Ramos (cell line): ENCODE data around the gene C16orf86.

ENCODE experiments used
- in situ Hi-C: fragments of 300-500 bp; cut with MboI; formaldehyde crosslinking; loops from one replicate; pipeline ENCODE4 v1.14.3; 2022; ENCODE audit warnings: low sequenced_read_pairs; ENCODE audit not compliant: unreplicated experiment

The C16orf86 gene

GRCh38 chr16:67664871-67665270 lies 1.7 kb upstream of the C16orf86 start:
- in situ Hi-C loops, result no loop called here

- in situ Hi-C loops, result no loop called here
Measured at GRCh38 chr16:67665598-67665997, 1.0 kb upstream of the C16orf86 start.

- in situ Hi-C loops, result no loop called here
Measured at GRCh38 chr16:67666032-67666551, 522 bp upstream of the C16orf86 start.

- in situ Hi-C loops, result no loop called here
Measured at GRCh38 chr16:67667453-67667816, 821 bp downstream of the C16orf86 start.

GRCh38 chr16:67667817-67668494 lies 1.3 kb downstream of the C16orf86 start:
- in situ Hi-C loops, result no loop called here

- in situ Hi-C loops, result no loop called here
Measured at GRCh38 chr16:67668495-67669157, 2.0 kb downstream of the C16orf86 start.

GRCh38 chr16:67669499-67670101 lies 3.0 kb downstream of the C16orf86 start:
- in situ Hi-C loops, result loop anchor here (10.0 kb wide), 1 partner anchor 375 kb away; no protein-coding TSS in a partner anchor

- in situ Hi-C loops, result loop anchor here (10.0 kb wide), 1 partner anchor 372 kb away; no protein-coding TSS in a partner anchor
Measured at GRCh38 chr16:67672306-67672705, 5.7 kb downstream of the C16orf86 start.

GRCh38 chr16:67672739-67673662 lies 6.4 kb downstream of the C16orf86 start:
- in situ Hi-C loops, result loop anchor here (10.0 kb wide), 1 partner anchor 372 kb away; no protein-coding TSS in a partner anchor

GRCh38 chr16:67673712-67674580 lies 7.3 kb downstream of the C16orf86 start:
- in situ Hi-C loops, result loop anchor here (10.0 kb wide), 1 partner anchor 371 kb away; no protein-coding TSS in a partner anchor

GRCh38 chr16:67674851-67675578 lies 8.4 kb downstream of the C16orf86 start:
- in situ Hi-C loops, result loop anchor here (5.0 to 10.0 kb wide), 2 partner anchors 252 to 370 kb away; no protein-coding TSS in a partner anchor

- in situ Hi-C loops, result loop anchor here (5.0 to 10.0 kb wide), 2 partner anchors 252 to 369 kb away; no protein-coding TSS in a partner anchor
Measured at GRCh38 chr16:67675579-67675935, 8.9 kb downstream of the C16orf86 start.

- in situ Hi-C loops, result loop anchor here (5.0 to 10.0 kb wide), 2 partner anchors 251 to 369 kb away; no protein-coding TSS in a partner anchor
Measured at GRCh38 chr16:67675999-67676398, 9.4 kb downstream of the C16orf86 start.

- in situ Hi-C loops, result loop anchor here (5.0 to 10.0 kb wide), 2 partner anchors 251 to 368 kb away; no protein-coding TSS in a partner anchor
Measured at GRCh38 chr16:67676516-67676915, 9.9 kb downstream of the C16orf86 start.

GRCh38 chr16:67676939-67677338 lies 10.3 kb downstream of the C16orf86 start:
- in situ Hi-C loops, result loop anchor here (5.0 to 10.0 kb wide), 2 partner anchors 250 to 368 kb away; no protein-coding TSS in a partner anchor

- in situ Hi-C loops, result loop anchor here (5.0 to 10.0 kb wide), 2 partner anchors 250 to 367 kb away; no protein-coding TSS in a partner anchor
Measured at GRCh38 chr16:67677712-67678111, 11.1 kb downstream of the C16orf86 start.

- in situ Hi-C loops, result loop anchor here (5.0 to 10.0 kb wide), 2 partner anchors 249 to 366 kb away; no protein-coding TSS in a partner anchor
Measured at GRCh38 chr16:67678354-67679023, 11.9 kb downstream of the C16orf86 start.
